Measurements from ENCODE around the gene AGBL1. TPM values are rescaled to one million over a fixed set of nuclear protein-coding genes. Genes with fewer than 3 reads are reported as not detected.

Gene AGBL1
- total RNA-seq, 1 experiment from 2014 or later, result not detected

- Mint-ChIP-seq H3K27ac (ENCODE audit: unreplicated experiment) (no peak overlapping the region), H3K36me3 (ENCODE audit: insufficient read depth, unreplicated experiment) (no peaks in the 10 kb centered on the region), H3K4me3 (ENCODE audit: unreplicated experiment) (no peak overlapping the region), H3K9me3 (ENCODE audit: unreplicated experiment) (peaks cover 13% of the 10 kb centered on the region), H3K4me1 (ENCODE audit: low read depth, unreplicated experiment) (no peaks in the 10 kb centered on the region), H3K27me3 (ENCODE audit: insufficient read depth, unreplicated experiment) (no peaks in the 10 kb centered on the region)
- Histone ChIP-seq H3K4me3 (ENCODE audit: low read depth, low read length) (no peak overlapping the region), H3K9me3 (no peaks in the 10 kb centered on the region), H3K36me3 (ENCODE audit: control insufficient read depth, insufficient read depth, low read length) (no peaks in the 10 kb centered on the region), H3K4me1 (no peaks in the 10 kb centered on the region), H3K27me3 (replicated peaks; ENCODE audit: control insufficient read depth, insufficient read depth, low read length) (no peaks in the 10 kb centered on the region)
- BruUV-seq (replicated peaks), result no TSS peak
- intact Hi-C loops (cut with micrococcal nuclease; ENCODE audit: unreplicated experiment), result no loop called here
- no peak for DNase-seq
- POLR2A ChIA-PET, result no interaction called here
- CTCF ChIA-PET, result no interaction called here
- no peak for TF ChIP-seq CTCF (IDR thresholded peaks at IDR 0.05; ENCODE audit: insufficient read depth in 1 of 2, low read depth in 1 of 2, low read length in 1 of 2, severe bottlenecking in 1 of 2, unreplicated experiment in 1 of 2)
Measured at GRCh38 chr15:86833595-86833994, 753.9 kb downstream of the AGBL1 start.

- POLR2A ChIA-PET, result no interaction called here
- no peak overlapping the region for H3K27ac Mint-ChIP-seq (ENCODE audit: unreplicated experiment)
- no peak for TF ChIP-seq CTCF (IDR thresholded peaks at IDR 0.05; ENCODE audit: insufficient read depth in 1 of 2, low read depth in 1 of 2, low read length in 1 of 2, severe bottlenecking in 1 of 2, unreplicated experiment in 1 of 2)
- BruUV-seq (replicated peaks), result no TSS peak
- Histone ChIP-seq H3K4me3 (ENCODE audit: low read depth, low read length) (no peak overlapping the region), H3K9me3 (no peaks in the 10 kb centered on the region), H3K27me3 (replicated peaks; ENCODE audit: control insufficient read depth, insufficient read depth, low read length) (no peaks in the 10 kb centered on the region), H3K36me3 (ENCODE audit: control insufficient read depth, insufficient read depth, low read length) (no peaks in the 10 kb centered on the region), H3K4me1 (no peaks in the 10 kb centered on the region)
- CTCF ChIA-PET, result no interaction called here
- intact Hi-C loops (cut with micrococcal nuclease; ENCODE audit: unreplicated experiment), result no loop called here
- no peaks in the 10 kb centered on the region for H3K4me1 Mint-ChIP-seq (ENCODE audit: low read depth, unreplicated experiment)
- no peak for DNase-seq
- H3K27me3 Mint-ChIP-seq (ENCODE audit: insufficient read depth, unreplicated experiment), result no peaks in the 10 kb centered on the region
- H3K4me3 Mint-ChIP-seq (ENCODE audit: unreplicated experiment), result no peak overlapping the region
- H3K9me3 Mint-ChIP-seq (ENCODE audit: unreplicated experiment), result peaks cover 13% of the 10 kb centered on the region
- H3K36me3 Mint-ChIP-seq (ENCODE audit: insufficient read depth, unreplicated experiment), result no peaks in the 10 kb centered on the region
Measured at GRCh38 chr15:86834115-86834863, 754.6 kb downstream of the AGBL1 start.

- DNase-seq, result no peak
- H3K4me3 ChIP-seq (ENCODE audit: low read depth, low read length), result no peak overlapping the region
- H3K4me3 Mint-ChIP-seq (ENCODE audit: unreplicated experiment), result no peak overlapping the region
- intact Hi-C loops (cut with micrococcal nuclease; ENCODE audit: unreplicated experiment), result no loop called here
- no peaks in the 10 kb centered on the region for H3K9me3 ChIP-seq
- ChIA-PET CTCF (no interaction called here), POLR2A (no interaction called here)
- H3K9me3 Mint-ChIP-seq (ENCODE audit: unreplicated experiment), result peaks cover 10% of the 10 kb centered on the region
- H3K27me3 ChIP-seq (replicated peaks; ENCODE audit: control insufficient read depth, insufficient read depth, low read length), result no peaks in the 10 kb centered on the region
- H3K4me1 ChIP-seq, result no peaks in the 10 kb centered on the region
- H3K4me1 Mint-ChIP-seq (ENCODE audit: low read depth, unreplicated experiment), result no peaks in the 10 kb centered on the region
- H3K27me3 Mint-ChIP-seq (ENCODE audit: insufficient read depth, unreplicated experiment), result peaks cover 3% of the 10 kb centered on the region
- H3K36me3 ChIP-seq (ENCODE audit: control insufficient read depth, insufficient read depth, low read length), result no peaks in the 10 kb centered on the region
- BruUV-seq (replicated peaks), result no TSS peak
- no peaks in the 10 kb centered on the region for H3K36me3 Mint-ChIP-seq (ENCODE audit: insufficient read depth, unreplicated experiment)
- H3K27ac Mint-ChIP-seq (ENCODE audit: unreplicated experiment), result no peak overlapping the region
- TF ChIP-seq CTCF (IDR thresholded peaks at IDR 0.05; ENCODE audit: insufficient read depth in 1 of 2, low read depth in 1 of 2, low read length in 1 of 2, severe bottlenecking in 1 of 2, unreplicated experiment in 1 of 2), result no peak
Measured at GRCh38 chr15:86837294-86838061, 757.8 kb downstream of the AGBL1 start.
